ENCODE results near the gene C4orf50.
"Not testable (repeated sequence)": the region's sequence is repeated elsewhere in the genome, so short reads cannot be mapped to it uniquely, and the experiment has no call there.

The C4orf50 gene

GRCh38 chr4:5863461-5864113 is 154.6 kb downstream of the C4orf50 start:
- TF ChIP-seq Cebpa-rat (IDR thresholded peaks at IDR 0.05), result no peak
- peak overlapping the region in 2 of 11 experiments; percentile 9 to 16; a peak in 1 of 22 replicates for H3K9ac ChIP-seq
- H3K9me3 ChIP-seq (replicated peaks in 1 of 11), result peaks cover 0 to 18% (median 0%) of the 10 kb centered on the region in 11 experiments; a peak in 5 of 22 replicates
- H3K27ac ChIP-seq, result peak overlapping the region in 6 of 11 experiments; percentile 35 to 62 (median 48); a peak in 11 of 22 replicates
- H3K27me3 ChIP-seq, result no peaks in the 10 kb centered on the region
- peaks cover 0 to 75% (median 19%) of the 10 kb centered on the region in 11 experiments; a peak in 16 of 22 replicates for H4K20me1 ChIP-seq
- peaks cover 44 to 72% (median 65%) of the 10 kb centered on the region in 10 experiments for H3K4me1 ChIP-seq
- H3K4me3 ChIP-seq, result no peak overlapping the region
- peaks cover 12 to 72% (median 54%) of the 10 kb centered on the region in 11 experiments for H3K36me3 ChIP-seq
- H3K4me2 ChIP-seq, result peak overlapping the region; percentile 54 to 85 (median 76)

GRCh38 chr4:5858020-5858769 is 160.0 kb downstream of the C4orf50 start:
- no peak overlapping the region for H3K9ac ChIP-seq
- no peak overlapping the region for H3K4me3 ChIP-seq
- peaks cover 8 to 20% (median 12%) of the 10 kb centered on the region in 10 experiments for H3K4me1 ChIP-seq
- H3K27ac ChIP-seq, result no peak overlapping the region
- H4K20me1 ChIP-seq, result peaks cover 0 to 66% (median 27%) of the 10 kb centered on the region in 11 experiments; a peak in 12 of 22 replicates
- no peaks in the 10 kb centered on the region for H3K27me3 ChIP-seq
- H3K4me2 ChIP-seq, result no peak overlapping the region
- peaks cover 26 to 100% (median 97%) of the 10 kb centered on the region in 11 experiments for H3K36me3 ChIP-seq
- peak in 7 of 11 experiments; percentile 15 to 88 (median 47); a peak in 9 of 22 replicates for TF ChIP-seq Cebpa-rat (IDR thresholded peaks at IDR 0.05)
- peaks cover 0 to 31% (median 0%) of the 10 kb centered on the region in 11 experiments; a peak in 6 of 22 replicates for H3K9me3 ChIP-seq (replicated peaks in 1 of 11)

GRCh38 chr4:5857199-5857598 is 161.0 kb downstream of the C4orf50 start:
- H3K27ac ChIP-seq, result no peak overlapping the region
- H3K4me3 ChIP-seq, result no peak overlapping the region
- TF ChIP-seq Cebpa-rat (IDR thresholded peaks at IDR 0.05), result no peak
- no peaks in the 10 kb centered on the region for H3K27me3 ChIP-seq
- peaks cover 0 to 66% (median 32%) of the 10 kb centered on the region in 11 experiments; a peak in 12 of 22 replicates for H4K20me1 ChIP-seq
- no peak overlapping the region for H3K9ac ChIP-seq
- no peak overlapping the region for H3K4me2 ChIP-seq
- H3K9me3 ChIP-seq (replicated peaks in 1 of 11), result peaks cover 0 to 31% (median 0%) of the 10 kb centered on the region in 11 experiments; a peak in 6 of 22 replicates
- peaks cover 26 to 100% (median 98%) of the 10 kb centered on the region in 11 experiments for H3K36me3 ChIP-seq
- peaks cover 0 to 10% (median 3%) of the 10 kb centered on the region in 10 experiments; a peak in 5 of 20 replicates for H3K4me1 ChIP-seq

- not testable (repeated sequence) for H3K4me1 ChIP-seq, H3K4me2 ChIP-seq, H3K27me3 ChIP-seq, H3K4me3 ChIP-seq, H3K27ac ChIP-seq, H3K9ac ChIP-seq
- Histone ChIP-seq H3K9me3 (replicated peaks in 1 of 11) (peaks cover 0 to 31% (median 0%) of the 10 kb centered on the region in 11 experiments; a peak in 6 of 22 replicates), H4K20me1 (peaks cover 0 to 59% (median 28%) of the 10 kb centered on the region in 11 experiments; a peak in 12 of 22 replicates), H3K36me3 (peaks cover 26 to 100% (median 98%) of the 10 kb centered on the region in 11 experiments)
Observed at GRCh38 chr4:5856362-5856761, 161.9 kb downstream of the C4orf50 start.

GRCh38 chr4:5854929-5855328 is 163.3 kb downstream of the C4orf50 start:
- Histone ChIP-seq H3K27ac (no peak overlapping the region), H3K4me1 (peaks cover 0 to 5% (median 0%) of the 10 kb centered on the region in 10 experiments; a peak in 1 of 20 replicates), H3K9ac (no peak overlapping the region), H3K36me3 (peaks cover 30 to 100% (median 98%) of the 10 kb centered on the region in 11 experiments), H4K20me1 (peaks cover 0 to 54% (median 28%) of the 10 kb centered on the region in 11 experiments; a peak in 12 of 22 replicates), H3K9me3 (replicated peaks in 1 of 11) (peaks cover 0 to 27% (median 0%) of the 10 kb centered on the region in 11 experiments; a peak in 6 of 22 replicates), H3K4me3 (no peak overlapping the region), H3K4me2 (no peak overlapping the region), H3K27me3 (no peaks in the 10 kb centered on the region)
- TF ChIP-seq Cebpa-rat (IDR thresholded peaks at IDR 0.05), result no peak

GRCh38 chr4:5852523-5853202 is 165.6 kb downstream of the C4orf50 start:
- no peak for TF ChIP-seq Cebpa-rat (IDR thresholded peaks at IDR 0.05)
- Histone ChIP-seq H3K36me3 (peaks cover 37 to 100% (median 98%) of the 10 kb centered on the region in 11 experiments), H3K9ac (no peak overlapping the region), H3K4me3 (no peak overlapping the region), H3K27me3 (no peaks in the 10 kb centered on the region), H4K20me1 (peaks cover 0 to 52% (median 25%) of the 10 kb centered on the region in 11 experiments; a peak in 12 of 22 replicates), H3K27ac (no peak overlapping the region), H3K9me3 (replicated peaks in 1 of 11) (peaks cover 0 to 11% (median 0%) of the 10 kb centered on the region in 11 experiments; a peak in 2 of 22 replicates), H3K4me1 (peaks cover 0 to 5% (median 0%) of the 10 kb centered on the region in 10 experiments; a peak in 1 of 20 replicates), H3K4me2 (no peak overlapping the region)

- H3K36me3 ChIP-seq, result peaks cover 37 to 100% (median 98%) of the 10 kb centered on the region in 11 experiments
- no peak for TF ChIP-seq Cebpa-rat (IDR thresholded peaks at IDR 0.05)
- no peak overlapping the region for H3K27ac ChIP-seq
- H3K4me3 ChIP-seq, result no peak overlapping the region
- H3K9me3 ChIP-seq (replicated peaks in 1 of 11), result peaks cover 0 to 14% (median 0%) of the 10 kb centered on the region in 11 experiments; a peak in 1 of 22 replicates
- no peaks in the 10 kb centered on the region for H3K27me3 ChIP-seq
- no peak overlapping the region for H3K4me2 ChIP-seq
- H3K9ac ChIP-seq, result no peak overlapping the region
- H4K20me1 ChIP-seq, result peaks cover 0 to 52% (median 22%) of the 10 kb centered on the region in 11 experiments; a peak in 12 of 22 replicates
- H3K4me1 ChIP-seq, result peaks cover 0 to 5% (median 0%) of the 10 kb centered on the region in 10 experiments; a peak in 1 of 20 replicates
Observed at GRCh38 chr4:5851637-5852301, 166.5 kb downstream of the C4orf50 start.

Data from BLaER1 treated with 17β-estradiol and CSF1 and Interleukin-3, amounts not matched to agents 10 nM and 100 nM (cell line).